BLaER1 (cell line): Measurements from ENCODE around the gene PLCB3.

ENCODE experiments used
- H3K27ac ChIP-seq: shearing (Covaris generic); formaldehyde crosslinking; 2 replicates; pipeline ENCODE4 v1.8.1; 2022
- H3K27me3 ChIP-seq: shearing (Covaris generic); formaldehyde crosslinking; 2 replicates; pipeline ENCODE4 v1.8.1; 2022
- H3K36me3 ChIP-seq: shearing (Covaris generic); formaldehyde crosslinking; 2 replicates; pipeline ENCODE4 v1.8.1; 2022
- H3K4me1 ChIP-seq: shearing (Covaris generic); formaldehyde crosslinking; 2 replicates; pipeline ENCODE4 v1.8.1; 2022
- H3K4me2 ChIP-seq: shearing (Covaris generic); formaldehyde crosslinking; 2 replicates; pipeline ENCODE4 v1.8.1; 2022
- H3K4me3 ChIP-seq: shearing (Covaris generic); formaldehyde crosslinking; 2 replicates; pipeline ENCODE4 v1.8.1; 2022
- H3K9ac ChIP-seq: shearing (Covaris generic); formaldehyde crosslinking; 2 replicates; pipeline ENCODE4 v1.8.1; 2022
- H3K9me3 ChIP-seq: shearing (Covaris generic); formaldehyde crosslinking; 2 replicates; pipeline ENCODE4 v1.8.1; 2022
- H4K20me1 ChIP-seq: shearing (Covaris generic); formaldehyde crosslinking; 2 replicates; pipeline ENCODE4 v1.8.1; 2022
- Cebpa-rat ChIP-seq: shearing (Covaris generic); IDR thresholded peaks from 2 replicates; pipeline ENCODE4 v1.8.1; 2022

Gene PLCB3

GRCh38 chr11:64269540-64270220, 18.4 kb downstream of the PLCB3 start:
- Histone ChIP-seq H3K9ac (peak overlapping the region; percentile 97), H3K4me2 (peak overlapping the region; percentile 96), H3K36me3 (peaks cover 24% of the 10 kb centered on the region; the same call in 1 of the 2 replicates), H3K4me1 (peaks cover 61% of the 10 kb centered on the region), H3K27me3 (no peaks in the 10 kb centered on the region), H3K4me3 (peak overlapping the region; percentile 83), H3K27ac (peak overlapping the region; percentile 100), H4K20me1 (no peaks in the 10 kb centered on the region), H3K9me3 (no peaks in the 10 kb centered on the region)
- peak; percentile 94 for TF ChIP-seq Cebpa-rat

GRCh38 chr11:64275031-64275800, 23.9 kb downstream of the PLCB3 start:
- Histone ChIP-seq H3K4me1 (peaks cover 27% of the 10 kb centered on the region), H3K9ac (no peak overlapping the region), H3K4me2 (no peak overlapping the region), H3K4me3 (no peak overlapping the region), H3K9me3 (no peaks in the 10 kb centered on the region), H3K36me3 (peaks cover 58% of the 10 kb centered on the region), H3K27ac (no peak overlapping the region), H3K27me3 (no peaks in the 10 kb centered on the region), H4K20me1 (no peaks in the 10 kb centered on the region)
- no peak for TF ChIP-seq Cebpa-rat

GRCh38 chr11:64275841-64276240, 24.5 kb downstream of the PLCB3 start:
- H4K20me1 ChIP-seq, result no peaks in the 10 kb centered on the region
- no peaks in the 10 kb centered on the region for H3K9me3 ChIP-seq
- H3K4me3 ChIP-seq, result no peak overlapping the region
- H3K4me1 ChIP-seq, result peaks cover 27% of the 10 kb centered on the region
- no peak overlapping the region for H3K4me2 ChIP-seq
- peaks cover 60% of the 10 kb centered on the region for H3K36me3 ChIP-seq
- no peak overlapping the region for H3K9ac ChIP-seq
- H3K27me3 ChIP-seq, result no peaks in the 10 kb centered on the region
- H3K27ac ChIP-seq, result no peak overlapping the region
- no peak for TF ChIP-seq Cebpa-rat

- Histone ChIP-seq H3K9me3 (no peaks in the 10 kb centered on the region), H3K36me3 (peaks cover 70% of the 10 kb centered on the region), H3K4me3 (no peak overlapping the region), H3K4me2 (peak overlapping the region; percentile 27), H4K20me1 (no peaks in the 10 kb centered on the region), H3K27ac (peak overlapping the region; percentile 14; the same call in 1 of the 2 replicates), H3K4me1 (peaks cover 23% of the 10 kb centered on the region), H3K9ac (peak overlapping the region; percentile 50; the same call in 1 of the 2 replicates), H3K27me3 (no peaks in the 10 kb centered on the region)
- no peak for TF ChIP-seq Cebpa-rat
Observed at GRCh38 chr11:64276653-64277431, 25.5 kb downstream of the PLCB3 start.

GRCh38 chr11:64278576-64279190, 27.4 kb downstream of the PLCB3 start:
- Histone ChIP-seq H3K4me1 (peaks cover 19% of the 10 kb centered on the region), H3K27ac (no peak overlapping the region), H3K9ac (no peak overlapping the region), H4K20me1 (no peaks in the 10 kb centered on the region), H3K36me3 (peaks cover 70% of the 10 kb centered on the region), H3K4me3 (no peak overlapping the region), H3K27me3 (no peaks in the 10 kb centered on the region), H3K9me3 (no peaks in the 10 kb centered on the region), H3K4me2 (no peak overlapping the region)
- no peak for TF ChIP-seq Cebpa-rat

GRCh38 chr11:64281957-64282770, 30.8 kb downstream of the PLCB3 start:
- no peak overlapping the region for H3K27ac ChIP-seq
- H3K9ac ChIP-seq, result no peak overlapping the region
- TF ChIP-seq Cebpa-rat, result no peak
- no peaks in the 10 kb centered on the region for H3K9me3 ChIP-seq
- no peak overlapping the region for H3K4me2 ChIP-seq
- no peaks in the 10 kb centered on the region for H4K20me1 ChIP-seq
- H3K36me3 ChIP-seq, result peaks cover 41% of the 10 kb centered on the region
- peaks cover 28% of the 10 kb centered on the region for H3K4me1 ChIP-seq
- H3K27me3 ChIP-seq, result no peaks in the 10 kb centered on the region
- no peak overlapping the region for H3K4me3 ChIP-seq

- Histone ChIP-seq H4K20me1 (no peaks in the 10 kb centered on the region), H3K4me2 (peak overlapping the region; percentile 100), H3K9me3 (no peaks in the 10 kb centered on the region), H3K36me3 (peaks cover 34% of the 10 kb centered on the region), H3K9ac (peak overlapping the region; percentile 81; the same call in 1 of the 2 replicates), H3K4me1 (peaks cover 28% of the 10 kb centered on the region), H3K4me3 (0 out of 2 replicates have a peak overlapping the region, but pooled peaks have one; percentile 85), H3K27ac (no peak overlapping the region), H3K27me3 (no peaks in the 10 kb centered on the region)
- no peak for TF ChIP-seq Cebpa-rat
Observed at GRCh38 chr11:64283092-64283491, 31.8 kb downstream of the PLCB3 start.

GRCh38 chr11:64284048-64284961, 33.0 kb downstream of the PLCB3 start, which contains the start of gene BAD:
Gene BAD (minus strand): TSS chr11:64284665. CDS start chr11:64284368, 297 bp downstream.
- H3K9ac ChIP-seq, result peak within 1 kb of the TSS; percentile 81
- peak within 1 kb of the TSS; percentile 84 for H3K27ac ChIP-seq
- H3K27me3 ChIP-seq, result peaks cover 2% of the 10 kb centered on the region
- TF ChIP-seq Cebpa-rat, result no peak
- H3K9me3 ChIP-seq, result no peaks in the 10 kb centered on the region
- peak within 1 kb of the TSS; percentile 100 for H3K4me2 ChIP-seq
- peaks cover 28% of the 10 kb centered on the region for H3K4me1 ChIP-seq
- H3K36me3 ChIP-seq, result peaks cover 26% of the 10 kb centered on the region
- H3K4me3 ChIP-seq, result peak within 1 kb of the TSS; percentile 85
- no peaks in the 10 kb centered on the region; the same call in 1 of the 2 replicates for H4K20me1 ChIP-seq
